Glomerular endothelial cell (primary cell): ENCODE results near the gene ATP2B2. TPM values are rescaled to one million over a fixed set of nuclear protein-coding genes. Genes with fewer than 3 reads are reported as not detected.

Experiments used
- DNase-seq: peaks from one replicate; pipeline ENCODE4 v3.0.0-alpha.2; 2011; ENCODE audit warnings: low read depth, low spot score; ENCODE audit errors: extremely low read depth
- total RNA-seq: library from RNA; depleted of rRNA; stranded (reverse); fragments of >200 nt; gene quantifications from 2 replicates; pipeline ENCODE4 v1.2.3, GENCODE V29; 2015

The ATP2B2 gene
- total RNA-seq, 1 donor from 2014 or later: not detected

- no peak for DNase-seq
Observed at GRCh38 chr3:10512687-10513086, 7.3 kb upstream of the ATP2B2 start.

- DNase-seq: no peak
Observed at GRCh38 chr3:10511809-10512494, 6.6 kb upstream of the ATP2B2 start.

- no peak for DNase-seq
Observed at GRCh38 chr3:10510743-10511432, 5.5 kb upstream of the ATP2B2 start.

GRCh38 chr3:10510086-10510742 is 4.8 kb upstream of the ATP2B2 start:
- no peak for DNase-seq

- DNase-seq: no peak
Observed at GRCh38 chr3:10509325-10509724, 3.9 kb upstream of the ATP2B2 start.

- DNase-seq: no peak
Observed at GRCh38 chr3:10508619-10509260, 3.4 kb upstream of the ATP2B2 start.

- DNase-seq: no peak
Observed at GRCh38 chr3:10508235-10508618, 2.8 kb upstream of the ATP2B2 start.

- DNase-seq: no peak
Observed at GRCh38 chr3:10507331-10507730, 1.9 kb upstream of the ATP2B2 start.

- no peak for DNase-seq
Observed at GRCh38 chr3:10506696-10507095, 1.3 kb upstream of the ATP2B2 start.

- DNase-seq: no peak
Observed at GRCh38 chr3:10505791-10506585, 602 bp upstream of the ATP2B2 start.

GRCh38 chr3:10504171-10505049 is 976 bp downstream of the ATP2B2 start:
- no peak for DNase-seq

GRCh38 chr3:10503217-10503796 is 2.1 kb downstream of the ATP2B2 start:
- no peak for DNase-seq

- DNase-seq: no peak
Observed at GRCh38 chr3:10502185-10502880, 3.1 kb downstream of the ATP2B2 start.

GRCh38 chr3:10501664-10502052 is 3.7 kb downstream of the ATP2B2 start:
- DNase-seq: no peak

GRCh38 chr3:10500717-10501663 is 4.4 kb downstream of the ATP2B2 start:
- no peak for DNase-seq

- no peak for DNase-seq
Observed at GRCh38 chr3:10498271-10498670, 7.1 kb downstream of the ATP2B2 start.

- DNase-seq: no peak
Observed at GRCh38 chr3:10497439-10497838, 7.9 kb downstream of the ATP2B2 start.
